ENCODE measurements around the gene RNF128. TPM values are rescaled to one million over a fixed set of nuclear protein-coding genes. Genes with fewer than 3 reads are reported as not detected.
A peak's percentile ranks its signal among the peaks of the same experiment; 100 is the strongest.

Gene RNF128
- total RNA-seq (2014; rRNA removed; shearing (Covaris generic)) = 61.5 and 69.0 TPM in 2 replicates

- peak; percentile 83 for DNase-seq (ENCODE audit: low spot score)
Measured at GRCh38 chrX:106726485-106727437, at the start of gene RNF128. Gene RNF128 (plus strand): TSS chrX:106726701. CDS start chrX:106726914, 213 bp downstream.

GRCh38 chrX:106680716-106681115, 45.8 kb upstream of the RNF128 start:
- no peak for DNase-seq (ENCODE audit: low spot score)

- no peak for DNase-seq (ENCODE audit: low spot score)
Measured at GRCh38 chrX:106684207-106684606, 42.3 kb upstream of the RNF128 start.

GRCh38 chrX:106692425-106693065, 34.0 kb upstream of the RNF128 start:
- DNase-seq (ENCODE audit: low spot score) = peak; percentile 77

- DNase-seq (ENCODE audit: low spot score) = peak; percentile 19
Measured at GRCh38 chrX:106696502-106696901, 30.0 kb upstream of the RNF128 start.

- no peak for DNase-seq (ENCODE audit: low spot score)
Measured at GRCh38 chrX:106698693-106699092, 27.8 kb upstream of the RNF128 start.

- DNase-seq (ENCODE audit: low spot score) = no peak
Measured at GRCh38 chrX:106702636-106703035, 23.9 kb upstream of the RNF128 start.

GRCh38 chrX:106706466-106706865, 20.0 kb upstream of the RNF128 start:
- DNase-seq (ENCODE audit: low spot score) = no peak

- peak; percentile 54 for DNase-seq (ENCODE audit: low spot score)
Measured at GRCh38 chrX:106707771-106708454, 18.6 kb upstream of the RNF128 start.

- DNase-seq (ENCODE audit: low spot score) = no peak
Measured at GRCh38 chrX:106710771-106711170, 15.7 kb upstream of the RNF128 start.

GRCh38 chrX:106711375-106711774, 15.1 kb upstream of the RNF128 start:
- no peak for DNase-seq (ENCODE audit: low spot score)

GRCh38 chrX:106716004-106716403, 10.5 kb upstream of the RNF128 start:
- peak; percentile 39 for DNase-seq (ENCODE audit: low spot score)

- peak; percentile 12 for DNase-seq (ENCODE audit: low spot score)
Measured at GRCh38 chrX:106716463-106716862, 10.0 kb upstream of the RNF128 start.

- DNase-seq (ENCODE audit: low spot score) = peak; percentile 44
Measured at GRCh38 chrX:106718709-106719108, 7.8 kb upstream of the RNF128 start.

GRCh38 chrX:106725931-106726330, 570 bp upstream of the RNF128 start:
- peak; percentile 58 for DNase-seq (ENCODE audit: low spot score)

GRCh38 chrX:106728337-106728736, 1.8 kb downstream of the RNF128 start:
- peak; percentile 66 for DNase-seq (ENCODE audit: low spot score)

GRCh38 chrX:106730401-106730800, 3.9 kb downstream of the RNF128 start:
- DNase-seq (ENCODE audit: low spot score) = peak; percentile 41

GRCh38 chrX:106731590-106731989, 5.1 kb downstream of the RNF128 start:
- peak; percentile 15 for DNase-seq (ENCODE audit: low spot score)

- DNase-seq (ENCODE audit: low spot score) = peak; percentile 41
Measured at GRCh38 chrX:106734827-106735226, 8.3 kb downstream of the RNF128 start.

- DNase-seq (ENCODE audit: low spot score) = no peak
Measured at GRCh38 chrX:106740193-106740780, 13.8 kb downstream of the RNF128 start.

- DNase-seq (ENCODE audit: low spot score) = peak; percentile 54
Measured at GRCh38 chrX:106742193-106742592, 15.7 kb downstream of the RNF128 start.

- DNase-seq (ENCODE audit: low spot score) = peak; percentile 15
Measured at GRCh38 chrX:106742805-106743204, 16.3 kb downstream of the RNF128 start.

Data from HT-29 (cell line).